Tibial nerve (tissue), 3 donors: ENCODE results near the gene SIPA1L3.

Source experiments
- POLR2A ChIP-seq, 2 donors: fragments of 450-650 bp; IDR thresholded peaks; one replicate each; pipeline ENCODE4 v1.6.1; 2017; ENCODE audit warnings: antibody characterized with exemption in 2 of 2, mild to moderate bottlenecking in 2 of 2, moderate library complexity in 2 of 2
- TF ChIP-seq, protein P1 (sequence below), 5 experiments: fragments of 200-600 bp in 3 of 5; fragments of 450-650 bp in 2 of 5; sonication (generic) in 3 of 5; IDR thresholded peaks; one replicate each; pipeline ENCODE4 v1.5.1; 2016 to 2019; ENCODE audit warnings: antibody characterized with exemption in 5 of 5, mild to moderate bottlenecking in 3 of 5, moderate library complexity in 2 of 5

DNA sequence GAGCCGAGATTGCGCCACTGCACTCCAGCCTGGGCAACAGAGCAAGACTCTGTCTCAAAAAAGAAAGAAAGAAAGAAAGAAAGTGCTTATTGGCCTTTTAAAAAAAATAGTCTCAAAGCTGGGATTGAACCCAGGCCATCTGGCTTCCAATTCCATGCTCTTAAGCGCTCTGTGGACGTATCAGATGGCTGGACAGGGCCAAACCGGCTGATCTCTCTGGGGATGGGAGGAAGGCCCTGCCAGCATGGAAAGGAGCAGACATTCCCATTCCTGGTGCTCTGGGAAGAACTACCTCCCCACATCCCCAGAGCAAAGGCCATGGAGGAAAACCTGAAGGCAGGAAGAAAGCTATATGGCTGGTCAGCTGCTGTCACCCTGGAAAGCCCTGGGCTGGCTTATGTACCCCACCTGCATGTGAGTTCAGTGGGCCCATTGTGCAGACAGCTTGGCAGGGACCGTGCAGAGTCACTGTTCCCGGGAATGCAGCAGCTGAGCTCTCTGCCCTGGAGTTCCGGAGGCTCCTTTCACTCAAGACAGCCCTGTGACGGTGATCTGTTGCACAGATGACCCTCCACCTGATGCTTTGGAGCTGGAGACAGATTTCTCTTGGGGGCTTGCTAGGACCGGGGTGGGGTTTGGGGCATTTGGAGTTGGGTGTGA lies 84.3 kb downstream of the SIPA1L3 start:
- TF ChIP-seq, protein P1, sequence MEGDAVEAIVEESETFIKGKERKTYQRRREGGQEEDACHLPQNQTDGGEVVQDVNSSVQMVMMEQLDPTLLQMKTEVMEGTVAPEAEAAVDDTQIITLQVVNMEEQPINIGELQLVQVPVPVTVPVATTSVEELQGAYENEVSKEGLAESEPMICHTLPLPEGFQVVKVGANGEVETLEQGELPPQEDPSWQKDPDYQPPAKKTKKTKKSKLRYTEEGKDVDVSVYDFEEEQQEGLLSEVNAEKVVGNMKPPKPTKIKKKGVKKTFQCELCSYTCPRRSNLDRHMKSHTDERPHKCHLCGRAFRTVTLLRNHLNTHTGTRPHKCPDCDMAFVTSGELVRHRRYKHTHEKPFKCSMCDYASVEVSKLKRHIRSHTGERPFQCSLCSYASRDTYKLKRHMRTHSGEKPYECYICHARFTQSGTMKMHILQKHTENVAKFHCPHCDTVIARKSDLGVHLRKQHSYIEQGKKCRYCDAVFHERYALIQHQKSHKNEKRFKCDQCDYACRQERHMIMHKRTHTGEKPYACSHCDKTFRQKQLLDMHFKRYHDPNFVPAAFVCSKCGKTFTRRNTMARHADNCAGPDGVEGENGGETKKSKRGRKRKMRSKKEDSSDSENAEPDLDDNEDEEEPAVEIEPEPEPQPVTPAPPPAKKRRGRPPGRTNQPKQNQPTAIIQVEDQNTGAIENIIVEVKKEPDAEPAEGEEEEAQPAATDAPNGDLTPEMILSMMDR (IDR thresholded peaks at IDR 0.05): no peak
- TF ChIP-seq POLR2A (IDR thresholded peaks at IDR 0.05): no peak
